CD14-positive monocyte (primary cell): ENCODE measurements around the gene NEURL1B. TPM values are rescaled to one million over a fixed set of nuclear protein-coding genes. Genes with fewer than 3 reads are reported as not detected.

Experiments used
- DNase-seq, 3 donors: peaks; one replicate each; pipeline ENCODE4 v3.0.0-alpha.2; 2011 to 2022
- H2AFZ ChIP-seq: 2 replicates; pipeline ENCODE4 v1.6.0; 2012; ENCODE audit warnings: mild to moderate bottlenecking, low read depth, low read length, inconsistent platforms; ENCODE audit not compliant: insufficient read depth, poor library complexity, severe bottlenecking
- H3K27ac ChIP-seq, 2 donors: 1 replicate in 1 of 2; 2 replicates in 1 of 2; pipeline ENCODE4 v1.5.1; 2012 to 2013; ENCODE audit warnings: low read length in 2 of 2, control low read depth in 1 of 2, inconsistent platforms in 1 of 2, low read depth in 1 of 2, mild to moderate bottlenecking in 1 of 2
- H3K27me3 ChIP-seq, 2 donors: one replicate each; pipeline versions ENCODE4 v1.6.0 to v1.6.1; 2011 to 2013; ENCODE audit warnings: low read length in 2 of 2; ENCODE audit not compliant: control insufficient read depth in 2 of 2, insufficient read depth in 2 of 2
- H3K36me3 ChIP-seq, 2 donors: replicated peaks in 1 of 2; 1 replicate in 1 of 2; 2 replicates in 1 of 2; pipeline versions ENCODE4 v1.5.1 to v1.6.1; 2012 to 2013; ENCODE audit warnings: low read length in 2 of 2, control low read depth in 1 of 2, inconsistent platforms in 1 of 2, mild to moderate bottlenecking in 1 of 2; ENCODE audit not compliant: insufficient read depth in 2 of 2, control insufficient read depth in 1 of 2
- H3K4me1 ChIP-seq, 2 donors: 1 replicate in 1 of 2; 2 replicates in 1 of 2; pipeline versions ENCODE4 v1.5.1 to v1.6.1; 2012 to 2013; ENCODE audit warnings: low read length in 2 of 2, control low read depth in 1 of 2, inconsistent platforms in 1 of 2, mild to moderate bottlenecking in 1 of 2, moderate library complexity in 1 of 2; ENCODE audit not compliant: insufficient read depth in 2 of 2, control insufficient read depth in 1 of 2
- H3K4me2 ChIP-seq: replicated peaks from 2 replicates; pipeline ENCODE3; 2012; ENCODE audit warnings: low read length, moderate library complexity, mild to moderate bottlenecking; ENCODE audit not compliant: poor library complexity, severe bottlenecking; ENCODE audit errors: extremely low read depth
- H3K4me3 ChIP-seq, 3 experiments: fragments of 200-600 bp in 1 of 3; sonication (generic) in 1 of 3; replicated peaks in 1 of 3; 1 replicate in 2 of 3; 2 replicates in 1 of 3; pipeline ENCODE4 v1.5.1; 2011 to 2013; ENCODE audit warnings: low read length in 3 of 3, mild to moderate bottlenecking in 3 of 3, control low read depth in 2 of 3, low read depth in 2 of 3, inconsistent platforms in 1 of 3, moderate library complexity in 1 of 3
- H3K79me2 ChIP-seq: 2 replicates; pipeline ENCODE4 v1.6.0; 2012; ENCODE audit warnings: mild to moderate bottlenecking, control low read depth, inconsistent platforms, low read length, moderate library complexity; ENCODE audit not compliant: insufficient read depth
- H3K9ac ChIP-seq: 2 replicates; pipeline ENCODE4 v1.6.0; 2017; ENCODE audit warnings: low read length, mild to moderate bottlenecking; ENCODE audit not compliant: insufficient read depth, poor library complexity, severe bottlenecking
- H3K9me3 ChIP-seq, 2 donors: replicated peaks in 1 of 2; 1 replicate in 1 of 2; 2 replicates in 1 of 2; pipeline versions ENCODE4 v1.5.1 to v1.6.1; 2012 to 2013; ENCODE audit warnings: low read length in 2 of 2, control low read depth in 1 of 2; ENCODE audit not compliant: control insufficient read depth in 1 of 2, insufficient read depth in 1 of 2
- H4K20me1 ChIP-seq: 2 replicates; pipeline ENCODE4 v1.6.0; 2012; ENCODE audit warnings: mild to moderate bottlenecking, low read length, control low read depth, moderate library complexity; ENCODE audit not compliant: insufficient read depth
- H3K27ac Mint-ChIP-seq, 7 donors: one replicate each; pipeline ENCODE4 v1.8.0; 2020; ENCODE audit warnings: mild to moderate bottlenecking in 7 of 7, mixed read lengths in 7 of 7, moderate library complexity in 6 of 7, inconsistent platforms in 2 of 7
- H3K27me3 Mint-ChIP-seq, 3 donors: one replicate each; pipeline ENCODE4 v1.8.0; 2021 to 2022; ENCODE audit warnings: low read depth in 3 of 3, mild to moderate bottlenecking in 3 of 3, mixed read lengths in 3 of 3, moderate library complexity in 3 of 3, inconsistent platforms in 1 of 3
- H3K36me3 Mint-ChIP-seq, 2 donors: one replicate each; pipeline ENCODE4 v1.8.0; 2020; ENCODE audit warnings: mixed read lengths in 2 of 2, inconsistent platforms in 1 of 2, mild to moderate bottlenecking in 1 of 2
- H3K4me1 Mint-ChIP-seq: one replicate; pipeline ENCODE4 v1.8.0; 2020; ENCODE audit warnings: mild to moderate bottlenecking, mixed read lengths
- H3K4me3 Mint-ChIP-seq, 2 donors: one replicate each; pipeline ENCODE4 v1.8.0; 2020; ENCODE audit warnings: mild to moderate bottlenecking in 2 of 2, mixed read lengths in 2 of 2, moderate library complexity in 1 of 2
- H3K9me3 Mint-ChIP-seq, 7 donors: one replicate each; pipeline ENCODE4 v1.8.0; 2020 to 2022; ENCODE audit warnings: mixed read lengths in 7 of 7, mild to moderate bottlenecking in 6 of 7, moderate library complexity in 6 of 7, inconsistent platforms in 2 of 7
- whole genome bisulfite sequencing: methylation state at CpG from one replicate; pipeline ENCODE4 v1.1.5; 2013; ENCODE audit warnings: missing lambda C conversion rate; ENCODE audit not compliant: insufficient coverage; 5-methylcytosine and 5-hydroxymethylcytosine counted together
- intact Hi-C, 2 donors: fragments of 100-400 bp; cut with micrococcal nuclease; formaldehyde crosslinking; loops; one replicate each; pipeline versions ENCODE4 v1.15.0 to v1.15.1; 2023
- polyA plus RNA-seq, 3 donors: library from polyadenylated mRNA; depleted of rRNA in 1 of 3; unstranded in 2 of 3; stranded (reverse) in 1 of 3; fragments of 300-500 nt in 2 of 3; fragments of >200 nt in 1 of 3; fragmentation: Illumina TruSeq in 2 of 3; gene quantifications; 1 replicate in 2 of 3; 2 replicates in 1 of 3; pipeline ENCODE4 v1.2.3, GENCODE V29; 2012 to 2021
- TF ChIP-seq, protein P1 (sequence below): fragments of 200-600 bp; IDR thresholded peaks from one replicate; pipeline ENCODE4 v1.8.0; 2022; ENCODE audit warnings: antibody characterized with exemption, mild to moderate bottlenecking

The NEURL1B gene
- polyA plus RNA-seq, 3 donors: 0.01 TPM; not detected in 2

DNA sequence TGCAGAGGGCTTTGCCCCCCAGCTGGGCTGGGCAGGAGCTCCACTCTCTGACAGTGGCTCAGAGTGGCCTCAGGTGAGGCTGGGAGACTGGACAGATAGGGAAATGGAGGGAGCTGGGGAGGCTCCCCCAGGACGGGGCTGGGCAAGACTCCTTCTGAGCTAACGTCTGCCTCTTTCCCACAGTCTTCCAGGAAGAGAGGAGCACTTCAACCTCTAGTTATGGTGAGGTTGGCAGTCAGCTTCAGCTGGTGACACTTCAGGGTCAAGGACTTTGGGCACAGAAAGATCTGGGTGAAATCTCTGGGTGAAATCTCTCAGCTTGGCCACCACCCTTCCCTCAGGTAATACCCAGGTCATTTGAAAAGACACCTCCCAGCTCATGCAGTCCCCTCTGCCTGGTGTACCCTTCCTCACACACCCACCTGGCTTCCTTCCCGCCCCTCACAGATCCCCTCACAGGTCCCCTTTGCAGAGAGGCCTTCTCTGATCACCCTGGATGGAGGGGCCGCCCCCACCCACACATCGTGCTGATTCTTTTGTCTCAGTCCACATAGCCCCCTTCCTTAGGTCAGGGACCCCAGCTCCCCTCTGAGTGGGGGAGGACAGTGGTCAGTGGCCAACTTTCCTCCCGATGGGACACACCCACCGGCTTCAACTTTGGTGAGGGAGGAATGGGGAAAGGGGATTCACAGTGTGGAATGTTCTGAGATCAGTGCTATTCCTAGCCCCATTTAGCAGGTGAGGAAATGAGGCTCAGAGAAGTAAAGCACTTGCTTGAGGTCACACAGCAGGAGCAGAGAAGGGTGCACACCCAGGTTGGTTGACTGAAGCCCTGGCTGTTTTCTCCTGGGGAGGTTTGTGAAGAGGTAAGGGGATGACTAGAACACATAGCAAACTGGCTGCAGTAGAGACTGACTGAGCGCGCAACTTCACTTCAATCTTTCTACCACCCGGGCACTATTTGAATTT lies 15.8 kb upstream of the NEURL1B start:
- Histone ChIP-seq H3K27ac (no peak overlapping the region), H3K4me1 (no peaks in the 10 kb centered on the region), H3K36me3 (no peaks in the 10 kb centered on the region), H2AFZ (no peak overlapping the region), H4K20me1 (no peaks in the 10 kb centered on the region), H3K4me3 (no peak overlapping the region), H3K79me2 (no peaks in the 10 kb centered on the region), H3K9ac (no peak overlapping the region), H3K4me2 (no peak overlapping the region), H3K27me3 (no peaks in the 10 kb centered on the region), H3K9me3 (no peaks in the 10 kb centered on the region)
- Mint-ChIP-seq H3K4me1 (no peaks in the 10 kb centered on the region), H3K27ac (peak overlapping the region in 1 of 7 donors; percentile 62), H3K4me3 (no peak overlapping the region), H3K36me3 (no peaks in the 10 kb centered on the region), H3K27me3 (peaks cover 0 to 7% (median 3%) of the 10 kb centered on the region in 3 donors), H3K9me3 (peaks cover 0 to 1% (median 0%) of the 10 kb centered on the region in 7 donors)
- 79% methylated on average over 2 of the region's 10 CpGs for WGBS
- TF ChIP-seq, protein P1, sequence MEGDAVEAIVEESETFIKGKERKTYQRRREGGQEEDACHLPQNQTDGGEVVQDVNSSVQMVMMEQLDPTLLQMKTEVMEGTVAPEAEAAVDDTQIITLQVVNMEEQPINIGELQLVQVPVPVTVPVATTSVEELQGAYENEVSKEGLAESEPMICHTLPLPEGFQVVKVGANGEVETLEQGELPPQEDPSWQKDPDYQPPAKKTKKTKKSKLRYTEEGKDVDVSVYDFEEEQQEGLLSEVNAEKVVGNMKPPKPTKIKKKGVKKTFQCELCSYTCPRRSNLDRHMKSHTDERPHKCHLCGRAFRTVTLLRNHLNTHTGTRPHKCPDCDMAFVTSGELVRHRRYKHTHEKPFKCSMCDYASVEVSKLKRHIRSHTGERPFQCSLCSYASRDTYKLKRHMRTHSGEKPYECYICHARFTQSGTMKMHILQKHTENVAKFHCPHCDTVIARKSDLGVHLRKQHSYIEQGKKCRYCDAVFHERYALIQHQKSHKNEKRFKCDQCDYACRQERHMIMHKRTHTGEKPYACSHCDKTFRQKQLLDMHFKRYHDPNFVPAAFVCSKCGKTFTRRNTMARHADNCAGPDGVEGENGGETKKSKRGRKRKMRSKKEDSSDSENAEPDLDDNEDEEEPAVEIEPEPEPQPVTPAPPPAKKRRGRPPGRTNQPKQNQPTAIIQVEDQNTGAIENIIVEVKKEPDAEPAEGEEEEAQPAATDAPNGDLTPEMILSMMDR: no peak
- intact Hi-C loops: no loop called here
- no peak for DNase-seq

DNA sequence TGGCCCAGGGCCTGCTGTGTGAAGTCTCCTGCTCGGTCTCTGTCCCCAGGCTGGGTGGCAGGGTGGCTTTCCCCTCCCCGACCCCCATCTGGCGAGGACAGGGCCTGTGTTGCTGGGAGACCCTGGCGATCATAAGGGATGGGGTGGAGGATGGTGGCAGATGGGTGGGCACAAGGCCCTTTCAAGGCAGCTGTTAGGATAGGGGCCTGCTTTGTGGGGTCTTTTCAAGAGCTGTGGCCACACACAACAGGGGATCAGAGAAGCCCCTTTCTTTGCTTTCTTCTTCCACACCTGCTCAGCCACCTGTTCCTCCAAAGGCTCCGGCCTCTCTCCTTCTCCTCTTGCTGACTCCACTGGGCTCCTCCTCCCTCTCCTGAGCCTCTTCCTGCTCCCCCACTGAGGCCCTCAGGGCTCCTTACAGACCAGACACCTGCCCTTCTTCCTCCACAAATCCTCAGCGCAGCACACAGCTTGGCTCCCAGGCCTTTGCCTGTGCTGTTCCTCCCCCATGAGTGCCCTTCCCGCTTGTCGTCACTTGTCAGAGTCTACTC lies 15.0 kb upstream of the NEURL1B start:
- intact Hi-C loops: no loop called here
- Mint-ChIP-seq H3K27ac (no peak overlapping the region), H3K4me3 (no peak overlapping the region), H3K27me3 (peaks cover 0 to 9% (median 3%) of the 10 kb centered on the region in 3 donors), H3K4me1 (no peaks in the 10 kb centered on the region), H3K9me3 (peaks cover 0 to 1% (median 0%) of the 10 kb centered on the region in 7 donors), H3K36me3 (no peaks in the 10 kb centered on the region)
- Histone ChIP-seq H3K4me3 (no peak overlapping the region), H3K4me1 (no peaks in the 10 kb centered on the region), H3K9me3 (no peaks in the 10 kb centered on the region), H3K36me3 (no peaks in the 10 kb centered on the region), H2AFZ (no peak overlapping the region), H3K27ac (no peak overlapping the region), H3K9ac (no peak overlapping the region), H3K4me2 (no peak overlapping the region), H3K79me2 (no peaks in the 10 kb centered on the region), H3K27me3 (no peaks in the 10 kb centered on the region), H4K20me1 (no peaks in the 10 kb centered on the region)
- DNase-seq: no peak
- TF ChIP-seq, protein P1: no peak
- WGBS: 100% methylated on average over 1 of the region's 8 CpGs
